Spinal cord (tissue), 10 donors: ENCODE measurements around the gene PLA2G2C. TPM values are rescaled to one million over a fixed set of nuclear protein-coding genes. Genes with fewer than 3 reads are reported as not detected.

ENCODE experiments used
- DNase-seq, 6 donors: peaks; one replicate each; pipeline versions ENCODE4 v3.0.0 to v3.0.0-alpha.2; 2013 to 2015; ENCODE audit warnings: low spot score in 6 of 6, low read depth in 4 of 6
- H3K27ac ChIP-seq: one replicate; pipeline ENCODE4 v1.5.1; 2013; ENCODE audit warnings: low read depth, low read length, control low read depth
- H3K27me3 ChIP-seq: one replicate; pipeline ENCODE4 v1.6.1; 2013; ENCODE audit warnings: low read length; ENCODE audit not compliant: control insufficient read depth, insufficient read depth
- H3K36me3 ChIP-seq: one replicate; pipeline ENCODE4 v1.6.1; 2013; ENCODE audit warnings: low read length; ENCODE audit not compliant: control insufficient read depth, insufficient read depth
- H3K4me1 ChIP-seq: one replicate; pipeline ENCODE4 v1.6.1; 2013; ENCODE audit warnings: low read length; ENCODE audit not compliant: control insufficient read depth, insufficient read depth
- H3K4me3 ChIP-seq: one replicate; pipeline ENCODE4 v1.5.1; 2013; ENCODE audit warnings: low read depth, low read length, control low read depth
- H3K9me3 ChIP-seq: one replicate; pipeline ENCODE4 v1.6.1; 2013; ENCODE audit warnings: low read length; ENCODE audit not compliant: control insufficient read depth, insufficient read depth
- WGBS: methylation state at CpG from one replicate; pipeline ENCODE4 v1.1.5; 2013; ENCODE audit warnings: missing lambda C conversion rate; ENCODE audit not compliant: insufficient coverage; 5-methylcytosine and 5-hydroxymethylcytosine counted together
- polyA plus RNA-seq, 2 donors: library from polyadenylated mRNA; unstranded; fragments of 120-200 nt; gene quantifications; one replicate each; pipeline ENCODE4 v1.2.1, GENCODE V29; 2013; ENCODE audit not compliant: insufficient read length in 2 of 2
- total RNA-seq, 2 donors: library from RNA; depleted of rRNA in 1 of 2; stranded (reverse); fragments of 120-200 nt in 1 of 2; fragments of >200 nt in 1 of 2; gene quantifications; one replicate each; pipeline versions ENCODE4 v1.2.3 to v1.2.4, GENCODE V29; 2013 to 2014
- donor health status: healthy.

Gene PLA2G2C
- total and polyA plus RNA-seq, 4 donors = 0.08 to 0.40 TPM; not detected in 2

GRCh38 chr1:20115479-20115878 is 70.8 kb downstream of the PLA2G2C start:
- 93% methylated on average over 4 of the region's 4 CpGs for WGBS

GRCh38 chr1:20114021-20114648 is 72.2 kb downstream of the PLA2G2C start:
- WGBS = 66% methylated on average over 12 of the region's 15 CpGs
- no peak for DNase-seq
- Histone ChIP-seq H3K27me3 (no peaks in the 10 kb centered on the region), H3K27ac (no peak overlapping the region), H3K4me1 (peaks cover 6% of the 10 kb centered on the region), H3K36me3 (no peaks in the 10 kb centered on the region), H3K4me3 (no peak overlapping the region), H3K9me3 (no peaks in the 10 kb centered on the region)

More at GRCh38 chr1:20115479-20115878, 70.8 kb downstream of the PLA2G2C start:
- no peak for DNase-seq
- H3K9me3 ChIP-seq = no peaks in the 10 kb centered on the region
- H3K27ac ChIP-seq = no peak overlapping the region
- no peak overlapping the region for H3K4me3 ChIP-seq
- H3K4me1 ChIP-seq = peaks cover 4% of the 10 kb centered on the region
- H3K36me3 ChIP-seq = no peaks in the 10 kb centered on the region
- no peaks in the 10 kb centered on the region for H3K27me3 ChIP-seq

Other genes with a start within 250 kb of the PLA2G2C start
- gene PLA2G2A, start 206.9 kb downstream of the PLA2G2C start, total RNA-seq = under 1 TPM in 1 of 2 donors, not detected in 1; 0.40 TPM
- gene PLA2G2A, start 206.9 kb downstream of the PLA2G2C start, polyA plus RNA-seq = under 1 TPM in 1 of 2 donors, not detected in 1; 0.20 TPM
- 1 to 10 TPM; 1.9 to 2.1 TPM for gene PLA2G5, start 116.3 kb downstream of the PLA2G2C start, total RNA-seq
- 1 to 10 TPM; 3.0 to 3.2 TPM for gene PLA2G5, start 116.3 kb downstream of the PLA2G2C start, polyA plus RNA-seq
- not detected for gene PLA2G2D, start 67.0 kb downstream of the PLA2G2C start, total RNA-seq
- gene PLA2G2D, start 67.0 kb downstream of the PLA2G2C start, polyA plus RNA-seq = under 1 TPM; 0.10 to 0.18 TPM
- gene PLA2G2F, start 47.2 kb downstream of the PLA2G2C start, total RNA-seq = not detected
- gene PLA2G2F, start 47.2 kb downstream of the PLA2G2C start, polyA plus RNA-seq = not detected
- 1 to 10 TPM; 4.2 to 9.8 TPM for gene UBXN10, start 422 bp downstream of the PLA2G2C start, total RNA-seq
- gene UBXN10, start 422 bp downstream of the PLA2G2C start, polyA plus RNA-seq = 1 to 10 TPM; 3.9 to 6.2 TPM
- 10 to 100 TPM in 1 of 2 donors, 1 to 10 TPM in 1; 2.2 to 10.4 TPM for gene VWA5B1, start 104.4 kb upstream of the PLA2G2C start, total RNA-seq
- 1 to 10 TPM; 4.5 to 6.1 TPM for gene VWA5B1, start 104.4 kb upstream of the PLA2G2C start, polyA plus RNA-seq